GM13976 (cell line): Measurements from ENCODE around the gene PCGF1.
"Not testable (repeated sequence)": the region's sequence is repeated elsewhere in the genome, so short reads cannot be mapped to it uniquely, and the experiment has no call there.

Source experiments
- DNase-seq: peaks from one replicate; pipeline ENCODE4 v3.0.0; 2012; ENCODE audit warnings: low spot score
- CTCF ChIP-seq: IDR thresholded peaks from 2 replicates; pipeline ENCODE4 v1.5.1; 2012; ENCODE audit warnings: borderline replicate concordance, mild to moderate bottlenecking; ENCODE audit not compliant: insufficient read depth; ENCODE audit errors: extremely low read depth, missing control alignments, control extremely low read depth
- in situ Hi-C: fragments of 300-500 bp; cut with MboI; formaldehyde crosslinking; loops from one replicate; pipeline ENCODE4 v1.12.0; 2022; ENCODE audit warnings: low sequenced_read_pairs, mixed read lengths, inconsistent platforms; ENCODE audit not compliant: unreplicated experiment

Gene PCGF1

GRCh38 chr2:74495440-74495839, 12.1 kb downstream of the PCGF1 start:
- no peak for DNase-seq
- TF ChIP-seq CTCF: no peak
- in situ Hi-C loops: loop anchor here (25.0 kb wide), 1 partner anchor 367 kb away; no protein-coding TSS in a partner anchor

- DNase-seq: no peak
- in situ Hi-C loops: loop anchor here (25.0 kb wide), 1 partner anchor 369 kb away; no protein-coding TSS in a partner anchor
- TF ChIP-seq CTCF: no peak
Observed at GRCh38 chr2:74493546-74493945, 13.9 kb downstream of the PCGF1 start.

- no peak for TF ChIP-seq CTCF
- DNase-seq: no peak
- in situ Hi-C loops: loop anchor here (25.0 kb wide), 1 partner anchor 370 kb away; no protein-coding TSS in a partner anchor
Observed at GRCh38 chr2:74491648-74492544, 15.6 kb downstream of the PCGF1 start.

GRCh38 chr2:74489906-74490305, 17.6 kb downstream of the PCGF1 start:
- no peak for DNase-seq
- no peak for TF ChIP-seq CTCF
- in situ Hi-C loops: loop anchor here (10.0 to 25.0 kb wide), 2 partner anchors 105 to 372 kb away; no protein-coding TSS in a partner anchor

GRCh38 chr2:74488643-74489481, 18.6 kb downstream of the PCGF1 start:
- no peak for DNase-seq
- in situ Hi-C loops: loop anchor here (10.0 to 25.0 kb wide), 2 partner anchors 106 to 373 kb away; no protein-coding TSS in a partner anchor
- no peak for TF ChIP-seq CTCF

- in situ Hi-C loops: loop anchor here (10.0 to 25.0 kb wide), 2 partner anchors 109 to 376 kb away; no protein-coding TSS in a partner anchor
- no peak for TF ChIP-seq CTCF
- no peak for DNase-seq
Observed at GRCh38 chr2:74486141-74486540, 21.4 kb downstream of the PCGF1 start.

- DNase-seq: not testable (repeated sequence)
- in situ Hi-C loops: loop anchor here (10.0 to 25.0 kb wide), 2 partner anchors 111 to 379 kb away; no protein-coding TSS in a partner anchor
Observed at GRCh38 chr2:74483675-74484164, 23.8 kb downstream of the PCGF1 start.
